K562 (cell line): Measurements from ENCODE around the gene TM9SF3. TPM values are rescaled to one million over a fixed set of nuclear protein-coding genes. Genes with fewer than 3 reads are reported as not detected.

Experiments used
- ATAC-seq: fragments of 200-7000 bp; cut with Tn5 transposase; 3 replicates; pipeline ENCODE4 v1.9.1; 2020; ENCODE audit warnings: moderate library complexity
- BruUV-seq: library from RNA; stranded (reverse); fragments of 400-500 nt; replicated peaks from 2 replicates; lab custom pipeline; 2021; lab: Mats Ljungman, UMichigan
- CTCF ChIA-PET: fragments of 300-600 bp; formaldehyde crosslinking; extraction: SDS; loops from one replicate; lab custom pipeline; 2021; ENCODE audit warnings: low intra/inter-chr PET ratio; lab: Yijun Ruan, JAX
- POLR2A ChIA-PET: fragments of 300-600, 350-650 bp; sonication (Branson Sonifier 250); formaldehyde crosslinking; extraction: SDS; loops from one replicate; lab custom pipeline; 2021; ENCODE audit warnings: antibody characterized with exemption, inconsistent platforms; lab: Yijun Ruan, JAX
- DNase-seq, 4 experiments: peaks; one replicate each; pipeline versions ENCODE4 v3.0.0 to v3.0.0-alpha.2; 2011 to 2018; ENCODE audit warnings: low spot score in 3 of 4, mixed read lengths in 3 of 4; ENCODE audit errors: extremely low read depth in 1 of 4
- FAIRE-seq: peaks from 2 replicates; lab custom pipeline; 2011; peaks lifted over from hg19 to GRCh38; lab: Jason Lieb, UNC
- H2AFZ ChIP-seq: 2 replicates; pipeline ENCODE4 v1.6.0; 2011; ENCODE audit warnings: low read depth, low read length, control low read depth, inconsistent platforms
- H3K27ac ChIP-seq: fragments of 200-600 bp; 3 replicates; pipeline ENCODE4 v1.8.0; 2011; ENCODE audit warnings: low read depth, mild to moderate bottlenecking, control low read depth, inconsistent platforms, low read length, moderate library complexity, mixed read lengths; ENCODE audit errors: extremely low read depth
- H3K27me3 ChIP-seq, 2 experiments: fragments of 300-600 bp in 1 of 2; 2 replicates in 1 of 2; 3 replicates in 1 of 2; pipeline versions ENCODE4 v1.6.0 to v1.8.0; 2011; ENCODE audit warnings: inconsistent platforms in 2 of 2, low read length in 2 of 2, mild to moderate bottlenecking in 1 of 2, mixed read lengths in 1 of 2, moderate library complexity in 1 of 2; ENCODE audit not compliant: control insufficient read depth in 2 of 2, insufficient read depth in 2 of 2
- H3K36me3 ChIP-seq: fragments of 300-600 bp; 3 replicates; pipeline ENCODE4 v1.8.0; 2011; ENCODE audit warnings: mild to moderate bottlenecking, low read length, inconsistent platforms; ENCODE audit not compliant: control insufficient read depth, insufficient read depth
- H3K4me1 ChIP-seq, 2 experiments: fragments of 200-600 bp in 1 of 2; replicated peaks in 1 of 2; 2 replicates in 1 of 2; 3 replicates in 1 of 2; pipeline versions ENCODE4 v1.5.1 to v1.8.0; 2011; ENCODE audit warnings: inconsistent platforms in 2 of 2, low read length in 2 of 2, mild to moderate bottlenecking in 1 of 2, mixed read lengths in 1 of 2, moderate library complexity in 1 of 2; ENCODE audit not compliant: control insufficient read depth in 2 of 2, insufficient read depth in 2 of 2
- H3K4me2 ChIP-seq: 2 replicates; pipeline ENCODE4 v1.6.1; 2011; ENCODE audit warnings: low read length, control low read depth, inconsistent platforms, mixed read lengths; ENCODE audit not compliant: insufficient read depth
- H3K4me3 ChIP-seq: fragments of 200-600 bp; sonication (generic), shearing (Covaris generic); 2 replicates; pipeline ENCODE4 v1.5.1; 2016; ENCODE audit warnings: control low read depth, inconsistent platforms
- H3K79me2 ChIP-seq: fragments of 200-600 bp; 3 replicates; pipeline ENCODE4 v1.8.0; 2011; ENCODE audit warnings: low read length, inconsistent platforms; ENCODE audit not compliant: control insufficient read depth, insufficient read depth
- H3K9ac ChIP-seq, 2 experiments: 2 replicates each; pipeline versions ENCODE4 v1.6.0 to v1.6.1; 2011; ENCODE audit warnings: low read depth in 2 of 2, low read length in 2 of 2, control low read depth in 1 of 2, inconsistent platforms in 1 of 2, mild to moderate bottlenecking in 1 of 2, mixed read lengths in 1 of 2; ENCODE audit not compliant: insufficient read depth in 1 of 2
- H3K9me1 ChIP-seq: one replicate; pipeline ENCODE4 v1.6.0; 2011; ENCODE audit warnings: inconsistent platforms, mild to moderate bottlenecking, low read length, moderate library complexity; ENCODE audit not compliant: control insufficient read depth, insufficient read depth
- H3K9me3 ChIP-seq: replicated peaks from 2 replicates; pipeline ENCODE4 v1.5.1; 2011; ENCODE audit warnings: low read depth, low read length, inconsistent platforms; ENCODE audit not compliant: control insufficient read depth, insufficient read depth
- H4K20me1 ChIP-seq: replicated peaks from 2 replicates; pipeline ENCODE4 v1.6.1; 2011; ENCODE audit warnings: low read length, inconsistent platforms, mixed read lengths; ENCODE audit not compliant: control insufficient read depth, insufficient read depth
- ATF7 ChIP-seq: fragments of 450-650 bp; IDR thresholded peaks from 2 replicates; pipeline ENCODE4 v1.7.1; 2014; ENCODE audit warnings: mild to moderate bottlenecking, moderate library complexity
- E2F3 ChIP-seq: fragments of 250-450 bp; sonication (Bioruptor Pico); IDR thresholded peaks from 2 replicates; pipeline ENCODE4 v1.4.0; 2020; ENCODE audit warnings: mild to moderate bottlenecking
- NFRKB ChIP-seq: fragments of 450-650 bp; IDR thresholded peaks from 2 replicates; pipeline ENCODE4 v1.6.1; 2016; ENCODE audit warnings: low read depth
- SMAD3 ChIP-seq: fragments of 450-650 bp; formaldehyde crosslinking; conservative IDR thresholded peaks from 2 replicates; pipeline ENCODE4 v1.4.0; 2020; ENCODE audit warnings: mild to moderate bottlenecking
- SRF ChIP-seq, 2 experiments: fragments of 250-450, 450-650 bp in 1 of 2; sonication (Bioruptor Pico) in 1 of 2; sonication (generic) in 1 of 2; formaldehyde crosslinking; IDR thresholded peaks; 2 replicates each; pipeline versions ENCODE4 v1.5.0 to v1.5.1; 2020 to 2022; ENCODE audit warnings: mild to moderate bottlenecking in 1 of 2, missing genetic modification reagents in 1 of 2
- SRSF1 ChIP-seq: fragments of 200-400 bp; formaldehyde crosslinking; IDR thresholded peaks from 2 replicates; pipeline ENCODE4 v1.6.1; 2017; ENCODE audit warnings: mild to moderate bottlenecking, low read depth, low read length, moderate library complexity
- ZFPM2 ChIP-seq: fragments of 250-450 bp; sonication (Bioruptor Pico); IDR thresholded peaks from 2 replicates; pipeline ENCODE4 v1.5.1; 2022; ENCODE audit warnings: mild to moderate bottlenecking
- ZNF79 ChIP-seq: fragments of 250-450 bp; sonication (Bioruptor Pico); IDR thresholded peaks from 2 replicates; pipeline ENCODE4 v1.4.0; 2020; ENCODE audit warnings: low read depth, mild to moderate bottlenecking, moderate library complexity
- WGBS: fragments of 100-300 bp; shearing (Covaris generic); methylation state at CpG from one replicate; pipeline ENCODE4 v1.1.6; 2016; ENCODE audit warnings: low coverage, mixed read lengths; ENCODE audit not compliant: insufficient coverage; ENCODE audit errors: missing lambda C conversion rate; 5-methylcytosine and 5-hydroxymethylcytosine counted together
- in situ Hi-C: fragments of 300-500 bp; cut with MboI; formaldehyde crosslinking; loops from 4 replicates; pipeline ENCODE4 v1.15.0; 2018; ENCODE audit warnings: inconsistent platforms, mixed read lengths
- intact Hi-C: fragments of 100-400 bp; cut with micrococcal nuclease; formaldehyde crosslinking; loops from 2 replicates; pipeline ENCODE4 v1.14.2; 2022
- polyA plus RNA-seq, 8 experiments: library from polyadenylated mRNA; depleted of rRNA in 4 of 8; stranded (reverse) in 5 of 8; unstranded in 3 of 8; fragments of >200 nt; fragmentation: Nextera tagmentation in 2 of 8; fragmentation: Illumina TruSeq in 1 of 8; extraction: Ambion mirVana in 2 of 8; extraction: Trizol in 1 of 8; gene quantifications; 2 replicates each; pipeline versions ENCODE4 v1.2.1 to v1.2.3, GENCODE V29; 2011 to 2014; ENCODE audit warnings: inconsistent platforms in 1 of 8, missing spikeins in 1 of 8
- total RNA-seq, 7 experiments: library from RNA; depleted of rRNA in 6 of 7; stranded (reverse); fragments of >200 nt in 6 of 7; fragmentation: Illumina TruSeq in 2 of 7; extraction: Trizol in 2 of 7; gene quantifications; 2 replicates each; pipeline versions ENCODE4 v1.2.1 to v1.2.3, GENCODE V29; 2011 to 2021; ENCODE audit warnings: low replicate concordance in 1 of 7
- TF ChIP-seq, protein P1 (sequence below): sonication (generic); formaldehyde crosslinking; IDR thresholded peaks from 2 replicates; pipeline ENCODE4 v1.8.1; 2023; ENCODE audit warnings: mild to moderate bottlenecking, missing genetic modification reagents
- TF ChIP-seq, protein P2 (sequence below): fragments of 450-650 bp; formaldehyde crosslinking; IDR thresholded peaks from 2 replicates; pipeline ENCODE4 v1.4.0; 2022; ENCODE audit warnings: missing genetic modification characterization
- TF ChIP-seq, protein P3 (sequence below): fragments of 250-450 bp; sonication (Bioruptor Pico); IDR thresholded peaks from 2 replicates; pipeline ENCODE4 v1.5.1; 2021; ENCODE audit warnings: mild to moderate bottlenecking
- TF ChIP-seq, protein P4 (sequence below): fragments of 450-650 bp; formaldehyde crosslinking; IDR thresholded peaks from 2 replicates; pipeline ENCODE4 v1.4.0; 2022; ENCODE audit warnings: mild to moderate bottlenecking, moderate library complexity
- TF ChIP-seq, protein P5 (sequence below): fragments of 250-450 bp; sonication (Bioruptor Pico); IDR thresholded peaks from 2 replicates; pipeline ENCODE4 v1.8.0; 2021; ENCODE audit warnings: mild to moderate bottlenecking, moderate library complexity

The TM9SF3 gene
- total and polyA plus RNA-seq, 9 of the 15 experiments (the other 6 are each of a cell fraction or from before 2014, with no cell fraction given), result 16.1 to 63.1 (median 34.9) TPM

DNA sequence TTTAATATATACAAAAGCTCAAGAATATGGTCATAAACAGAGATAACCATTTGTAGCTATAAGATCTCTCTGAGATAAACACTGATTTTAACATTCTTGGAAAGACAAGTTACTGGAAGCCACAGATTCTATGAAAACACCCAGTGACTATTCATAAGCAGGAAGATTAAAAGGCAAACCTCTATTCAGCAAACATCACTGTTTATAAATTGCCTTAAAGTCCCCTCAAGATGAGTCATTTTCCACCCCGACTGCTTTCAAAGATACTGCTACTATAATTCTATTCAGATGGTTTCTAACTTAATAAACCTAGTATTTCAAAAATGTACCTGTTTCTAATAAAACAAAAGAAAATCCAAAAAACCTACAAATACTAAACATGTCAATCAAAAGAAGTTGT lies 21.0 kb downstream of the TM9SF3 start (continued):
- no peak for TF ChIP-seq SRSF1

DNA sequence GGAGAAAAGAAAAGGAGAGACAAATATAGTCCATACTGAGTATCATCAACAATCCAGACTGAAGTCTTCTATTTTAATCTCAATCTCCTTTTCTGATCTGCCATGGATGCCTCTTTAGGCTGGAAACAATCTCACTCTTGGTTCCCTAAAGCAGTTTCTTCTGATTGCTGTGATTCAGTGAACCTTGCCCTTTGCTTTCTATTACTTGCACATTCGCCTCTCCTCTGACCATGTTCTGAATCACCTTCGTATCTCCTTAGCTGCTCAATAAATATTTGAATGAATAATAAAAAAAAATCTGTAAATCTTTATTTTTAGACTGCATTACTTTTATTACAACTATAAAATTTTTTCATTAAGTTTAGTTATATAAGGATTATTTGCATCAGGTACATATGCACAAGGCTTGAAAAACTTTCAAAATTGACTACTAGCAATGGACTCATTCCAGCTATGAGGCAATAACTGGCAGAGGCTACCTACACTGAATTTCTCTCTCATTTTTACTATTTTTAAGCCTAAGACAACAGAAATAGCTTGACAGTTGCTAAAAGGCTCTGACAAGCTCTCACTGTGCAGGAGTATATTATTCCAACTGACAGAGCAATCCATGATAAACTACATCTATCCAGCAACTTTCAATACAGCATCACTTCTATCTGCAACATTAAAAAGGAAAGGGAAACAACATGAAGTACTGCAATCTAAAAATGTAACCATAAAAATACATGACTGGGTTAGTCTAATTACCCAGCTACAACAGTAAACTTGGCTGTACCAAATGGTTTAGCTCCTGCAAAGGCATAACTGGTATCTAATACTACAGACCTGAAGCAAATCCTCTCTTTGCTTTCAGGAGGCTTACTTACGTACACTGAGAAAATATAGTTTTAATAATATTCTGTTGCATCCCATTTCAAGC lies 25.6 kb downstream of the TM9SF3 start:
- H3K9ac ChIP-seq, result no peak overlapping the region
- H3K36me3 ChIP-seq, result peaks cover 76% of the 10 kb centered on the region
- in situ Hi-C loops (no loop called here), intact Hi-C loops (no loop called here)
- WGBS, result 92% methylated on average over 3 of the region's 3 CpGs
- H3K27ac ChIP-seq, result no peak overlapping the region
- no TSS peak for BruUV-seq
- ATAC-seq (no peak), DNase-seq (no peak), FAIRE-seq (no peak)
- ChIA-PET POLR2A (no interaction called here), CTCF (no interaction called here)
- H3K9me3 ChIP-seq, result no peaks in the 10 kb centered on the region
- H3K4me3 ChIP-seq, result no peak overlapping the region
- no peak overlapping the region for H2AFZ ChIP-seq
- no peaks in the 10 kb centered on the region; a peak in 1 of 5 replicates for H3K4me1 ChIP-seq
- no peak overlapping the region for H3K4me2 ChIP-seq
- no peaks in the 10 kb centered on the region for H4K20me1 ChIP-seq
- no peaks in the 10 kb centered on the region for H3K9me1 ChIP-seq
- H3K79me2 ChIP-seq, result peaks cover 17% of the 10 kb centered on the region; the same call in 2 of the 3 replicates
- no peaks in the 10 kb centered on the region for H3K27me3 ChIP-seq
- TF ChIP-seq NFRKB, result no peak
- TF ChIP-seq SMAD3 (CRISPR knock-in tag), result no peak
- TF ChIP-seq, protein P1, sequence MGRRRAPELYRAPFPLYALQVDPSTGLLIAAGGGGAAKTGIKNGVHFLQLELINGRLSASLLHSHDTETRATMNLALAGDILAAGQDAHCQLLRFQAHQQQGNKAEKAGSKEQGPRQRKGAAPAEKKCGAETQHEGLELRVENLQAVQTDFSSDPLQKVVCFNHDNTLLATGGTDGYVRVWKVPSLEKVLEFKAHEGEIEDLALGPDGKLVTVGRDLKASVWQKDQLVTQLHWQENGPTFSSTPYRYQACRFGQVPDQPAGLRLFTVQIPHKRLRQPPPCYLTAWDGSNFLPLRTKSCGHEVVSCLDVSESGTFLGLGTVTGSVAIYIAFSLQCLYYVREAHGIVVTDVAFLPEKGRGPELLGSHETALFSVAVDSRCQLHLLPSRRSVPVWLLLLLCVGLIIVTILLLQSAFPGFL (CRISPR knock-in tag), result no peak
- TF ChIP-seq, protein P2, sequence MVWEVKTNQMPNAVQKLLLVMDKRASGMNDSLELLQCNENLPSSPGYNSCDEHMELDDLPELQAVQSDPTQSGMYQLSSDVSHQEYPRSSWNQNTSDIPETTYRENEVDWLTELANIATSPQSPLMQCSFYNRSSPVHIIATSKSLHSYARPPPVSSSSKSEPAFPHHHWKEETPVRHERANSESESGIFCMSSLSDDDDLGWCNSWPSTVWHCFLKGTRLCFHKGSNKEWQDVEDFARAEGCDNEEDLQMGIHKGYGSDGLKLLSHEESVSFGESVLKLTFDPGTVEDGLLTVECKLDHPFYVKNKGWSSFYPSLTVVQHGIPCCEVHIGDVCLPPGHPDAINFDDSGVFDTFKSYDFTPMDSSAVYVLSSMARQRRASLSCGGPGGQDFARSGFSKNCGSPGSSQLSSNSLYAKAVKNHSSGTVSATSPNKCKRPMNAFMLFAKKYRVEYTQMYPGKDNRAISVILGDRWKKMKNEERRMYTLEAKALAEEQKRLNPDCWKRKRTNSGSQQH (CRISPR knock-in tag), result no peak
- TF ChIP-seq, protein P3, sequence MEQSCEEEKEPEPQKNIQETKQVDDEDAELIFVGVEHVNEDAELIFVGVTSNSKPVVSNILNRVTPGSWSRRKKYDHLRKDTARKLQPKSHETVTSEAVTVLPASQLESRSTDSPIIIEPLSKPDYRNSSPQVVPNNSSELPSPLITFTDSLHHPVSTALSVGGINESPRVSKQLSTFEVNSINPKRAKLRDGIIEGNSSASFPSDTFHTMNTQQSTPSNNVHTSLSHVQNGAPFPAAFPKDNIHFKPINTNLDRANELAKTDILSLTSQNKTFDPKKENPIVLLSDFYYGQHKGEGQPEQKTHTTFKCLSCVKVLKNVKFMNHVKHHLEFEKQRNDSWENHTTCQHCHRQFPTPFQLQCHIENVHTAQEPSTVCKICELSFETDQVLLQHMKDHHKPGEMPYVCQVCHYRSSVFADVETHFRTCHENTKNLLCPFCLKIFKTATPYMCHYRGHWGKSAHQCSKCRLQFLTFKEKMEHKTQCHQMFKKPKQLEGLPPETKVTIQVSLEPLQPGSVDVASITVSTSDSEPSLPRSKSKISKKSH (CRISPR knock-in tag), result no peak
- no peak for TF ChIP-seq ZFPM2 (CRISPR knock-in tag)
- no peak for TF ChIP-seq SRF (CRISPR knock-in tag; IDR thresholded peaks at IDR 0.05)
- TF ChIP-seq, protein P4, sequence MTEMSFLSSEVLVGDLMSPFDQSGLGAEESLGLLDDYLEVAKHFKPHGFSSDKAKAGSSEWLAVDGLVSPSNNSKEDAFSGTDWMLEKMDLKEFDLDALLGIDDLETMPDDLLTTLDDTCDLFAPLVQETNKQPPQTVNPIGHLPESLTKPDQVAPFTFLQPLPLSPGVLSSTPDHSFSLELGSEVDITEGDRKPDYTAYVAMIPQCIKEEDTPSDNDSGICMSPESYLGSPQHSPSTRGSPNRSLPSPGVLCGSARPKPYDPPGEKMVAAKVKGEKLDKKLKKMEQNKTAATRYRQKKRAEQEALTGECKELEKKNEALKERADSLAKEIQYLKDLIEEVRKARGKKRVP, result no peak
- no peak for TF ChIP-seq ATF7
- TF ChIP-seq, protein P5, sequence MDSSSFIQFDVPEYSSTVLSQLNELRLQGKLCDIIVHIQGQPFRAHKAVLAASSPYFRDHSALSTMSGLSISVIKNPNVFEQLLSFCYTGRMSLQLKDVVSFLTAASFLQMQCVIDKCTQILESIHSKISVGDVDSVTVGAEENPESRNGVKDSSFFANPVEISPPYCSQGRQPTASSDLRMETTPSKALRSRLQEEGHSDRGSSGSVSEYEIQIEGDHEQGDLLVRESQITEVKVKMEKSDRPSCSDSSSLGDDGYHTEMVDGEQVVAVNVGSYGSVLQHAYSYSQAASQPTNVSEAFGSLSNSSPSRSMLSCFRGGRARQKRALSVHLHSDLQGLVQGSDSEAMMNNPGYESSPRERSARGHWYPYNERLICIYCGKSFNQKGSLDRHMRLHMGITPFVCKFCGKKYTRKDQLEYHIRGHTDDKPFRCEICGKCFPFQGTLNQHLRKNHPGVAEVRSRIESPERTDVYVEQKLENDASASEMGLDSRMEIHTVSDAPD (CRISPR knock-in tag), result no peak
- no peak for TF ChIP-seq E2F3
- no peak for TF ChIP-seq ZNF79
